Natural killer cell (primary cell): ENCODE measurements around the gene POLR2B. TPM values are rescaled to one million over a fixed set of nuclear protein-coding genes. Genes with fewer than 3 reads are reported as not detected.

Experiments used
- ATAC-seq, 3 donors: fragments of 150-1000 bp in 2 of 3; fragments of 200-7000 bp in 1 of 3; cut with Tn5 transposase; 1 replicate in 1 of 3; 2 replicates in 2 of 3; pipeline ENCODE4 v1.10.0; 2021; ENCODE audit warnings: mild to moderate bottlenecking in 2 of 3, moderate library complexity in 2 of 3
- DNase-seq, 2 donors: peaks; one replicate each; pipeline versions ENCODE4 v3.0.0 to v3.0.0-alpha.2; 2013 to 2021; ENCODE audit warnings: mixed read lengths in 1 of 2
- H3K27ac ChIP-seq: one replicate; pipeline ENCODE4 v1.5.1; 2013; ENCODE audit warnings: mild to moderate bottlenecking, low read length
- H3K27me3 ChIP-seq: one replicate; pipeline ENCODE4 v1.6.1; 2013; ENCODE audit warnings: low read length; ENCODE audit not compliant: control insufficient read depth, insufficient read depth
- H3K36me3 ChIP-seq: one replicate; pipeline ENCODE4 v1.6.1; 2013; ENCODE audit warnings: low read length; ENCODE audit not compliant: control insufficient read depth, insufficient read depth
- H3K4me1 ChIP-seq: one replicate; pipeline ENCODE4 v1.6.1; 2013; ENCODE audit warnings: low read length; ENCODE audit not compliant: control insufficient read depth, insufficient read depth
- H3K4me3 ChIP-seq: one replicate; pipeline ENCODE4 v1.5.1; 2013; ENCODE audit warnings: low read length
- H3K9me3 ChIP-seq: one replicate; pipeline ENCODE4 v1.6.1; 2013; ENCODE audit warnings: low read length; ENCODE audit not compliant: control insufficient read depth, insufficient read depth
- H3K27ac Mint-ChIP-seq, 2 donors: one replicate each; pipeline ENCODE4 v1.8.0; 2022; ENCODE audit warnings: mild to moderate bottlenecking in 2 of 2, mixed read lengths in 2 of 2, moderate library complexity in 1 of 2
- H3K27me3 Mint-ChIP-seq, 2 donors: one replicate each; pipeline ENCODE4 v1.8.0; 2022; ENCODE audit warnings: low read depth in 2 of 2, mixed read lengths in 2 of 2
- H3K36me3 Mint-ChIP-seq: one replicate; pipeline ENCODE4 v1.8.0; 2022; ENCODE audit warnings: mixed read lengths
- H3K4me1 Mint-ChIP-seq, 2 donors: one replicate each; pipeline ENCODE4 v1.8.0; 2022; ENCODE audit warnings: mixed read lengths in 2 of 2
- H3K4me3 Mint-ChIP-seq: one replicate; pipeline ENCODE4 v1.8.0; 2022; ENCODE audit warnings: mild to moderate bottlenecking, moderate library complexity, mixed read lengths
- H3K9me3 Mint-ChIP-seq, 2 donors: one replicate each; pipeline ENCODE4 v1.8.0; 2022; ENCODE audit warnings: mixed read lengths in 2 of 2
- CTCF ChIP-seq: fragments of 200-600 bp; IDR thresholded peaks from one replicate; pipeline ENCODE4 v1.8.0; 2022; ENCODE audit warnings: antibody characterized with exemption
- WGBS: methylation state at CpG from one replicate; pipeline ENCODE4 v1.1.7; 2013; ENCODE audit warnings: missing lambda C conversion rate; ENCODE audit not compliant: insufficient coverage; 5-methylcytosine and 5-hydroxymethylcytosine counted together
- intact Hi-C: fragments of 100-400 bp; cut with micrococcal nuclease; formaldehyde crosslinking; loops from one replicate; pipeline ENCODE4 v1.14.2; 2022
- total RNA-seq, 4 donors: library from RNA; stranded (reverse); fragments of 120-200 nt in 1 of 4; gene quantifications; one replicate each; pipeline versions ENCODE4 v1.2.3 to v1.2.4, GENCODE V29; 2013 to 2022

The POLR2B gene
- total RNA-seq, 3 donors from 2014 or later (not counting 1 experiment from before 2014, with no cell fraction given), result 108 to 113 (median 110) TPM

DNA sequence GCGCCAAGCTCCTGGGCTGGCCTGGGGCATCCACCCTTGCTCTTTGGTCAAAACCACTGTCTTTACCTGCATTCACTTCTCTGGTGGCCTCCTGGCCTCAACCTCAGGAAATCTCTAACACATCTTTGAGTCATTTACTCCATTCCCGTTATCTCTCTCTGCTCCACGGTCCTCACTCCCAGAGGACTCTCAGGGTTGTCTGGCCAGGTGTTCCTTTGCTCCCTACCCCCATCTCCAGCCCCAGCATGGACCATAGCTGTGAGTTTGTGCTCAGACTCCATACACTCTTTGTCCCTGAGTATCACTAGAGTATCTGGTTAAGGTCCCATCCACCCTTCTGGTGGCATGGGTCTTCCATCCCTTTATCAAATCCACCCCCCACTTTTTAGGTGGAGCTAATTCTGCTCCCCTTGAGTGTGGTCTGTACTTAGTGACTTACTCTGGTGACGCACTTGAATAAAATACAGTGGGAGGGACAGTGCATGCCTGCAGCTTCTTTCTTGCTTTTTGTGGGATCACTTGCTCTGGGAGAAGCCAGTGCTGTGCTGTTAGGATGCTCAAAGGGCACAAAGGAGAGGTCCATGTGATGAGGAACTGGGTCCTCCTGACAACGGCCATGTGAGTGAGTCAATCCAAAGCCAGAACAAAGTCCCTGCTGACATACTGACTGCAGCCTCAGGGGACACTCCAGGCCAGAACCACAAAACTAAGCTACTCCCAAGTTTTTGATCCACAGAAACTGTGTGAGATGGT is 87.2 kb downstream of the POLR2B start:
- no peaks in the 10 kb centered on the region for H3K27me3 Mint-ChIP-seq
- H3K27ac Mint-ChIP-seq, result peak overlapping the region in 1 of 2 donors; percentile 40
- H3K4me1 Mint-ChIP-seq, result peaks cover 46 to 55% of the 10 kb centered on the region in 2 donors
- no peaks in the 10 kb centered on the region for H3K27me3 ChIP-seq
- H3K36me3 Mint-ChIP-seq, result no peaks in the 10 kb centered on the region
- H3K4me1 ChIP-seq, result no peaks in the 10 kb centered on the region
- no peak overlapping the region for H3K27ac ChIP-seq
- H3K9me3 ChIP-seq, result no peaks in the 10 kb centered on the region
- TF ChIP-seq CTCF, result no peak
- WGBS, result 88% methylated on average over 5 of the region's 5 CpGs
- DNase-seq (no peak), ATAC-seq (no peak)
- no peaks in the 10 kb centered on the region for H3K36me3 ChIP-seq
- H3K9me3 Mint-ChIP-seq, result no peaks in the 10 kb centered on the region
- H3K4me3 Mint-ChIP-seq, result no peak overlapping the region
- intact Hi-C loops, result no loop called here
- H3K4me3 ChIP-seq, result no peak overlapping the region

DNA sequence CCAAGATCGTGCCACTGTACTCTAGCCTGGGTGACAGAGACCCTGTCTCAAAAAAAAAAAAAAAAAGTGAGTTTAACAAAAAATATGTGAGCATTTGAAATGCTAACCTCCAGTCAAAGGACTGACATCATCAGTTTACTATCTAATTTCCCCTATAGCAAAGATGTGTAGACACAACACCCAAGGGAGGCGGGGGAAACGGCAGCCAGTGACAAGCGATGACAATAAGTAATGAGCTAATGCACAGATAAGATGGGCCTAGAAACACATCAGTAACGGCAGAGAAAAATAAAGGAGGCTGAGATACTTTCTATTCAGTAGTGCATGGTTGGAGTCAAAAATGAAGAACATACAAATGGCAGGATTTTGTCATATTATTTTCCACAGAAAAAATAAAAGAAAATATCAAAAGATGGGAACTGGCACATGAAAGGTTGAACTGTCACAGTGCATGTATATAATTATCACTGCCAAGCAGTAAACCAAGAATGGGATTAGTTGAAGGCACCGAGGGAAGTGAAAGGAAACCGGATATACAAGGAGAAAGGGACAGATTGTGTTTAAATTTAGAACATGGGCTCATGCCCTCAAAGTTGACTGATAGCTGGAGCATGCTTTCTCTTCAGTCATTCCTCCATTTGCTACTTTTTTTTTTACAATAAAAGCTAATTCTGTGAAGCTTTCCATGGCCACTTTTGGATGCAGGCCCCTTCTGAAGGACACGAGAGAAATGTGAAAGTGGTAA is 89.7 kb downstream of the POLR2B start:
- no peaks in the 10 kb centered on the region for H3K36me3 Mint-ChIP-seq
- no peak for TF ChIP-seq CTCF
- intact Hi-C loops, result no loop called here
- H3K9me3 Mint-ChIP-seq, result no peaks in the 10 kb centered on the region
- WGBS, result 83% methylated on average over 8 of the region's 8 CpGs
- Histone ChIP-seq H3K27me3 (no peaks in the 10 kb centered on the region), H3K27ac (no peak overlapping the region), H3K4me3 (no peak overlapping the region), H3K4me1 (no peaks in the 10 kb centered on the region), H3K9me3 (no peaks in the 10 kb centered on the region), H3K36me3 (no peaks in the 10 kb centered on the region)
- peaks cover 62 to 71% of the 10 kb centered on the region in 2 donors for H3K4me1 Mint-ChIP-seq
- H3K4me3 Mint-ChIP-seq, result no peak overlapping the region
- H3K27me3 Mint-ChIP-seq, result no peaks in the 10 kb centered on the region
- no peak for ATAC-seq
- DNase-seq, result no peak
- H3K27ac Mint-ChIP-seq, result peak overlapping the region; percentile 3 to 63

DNA sequence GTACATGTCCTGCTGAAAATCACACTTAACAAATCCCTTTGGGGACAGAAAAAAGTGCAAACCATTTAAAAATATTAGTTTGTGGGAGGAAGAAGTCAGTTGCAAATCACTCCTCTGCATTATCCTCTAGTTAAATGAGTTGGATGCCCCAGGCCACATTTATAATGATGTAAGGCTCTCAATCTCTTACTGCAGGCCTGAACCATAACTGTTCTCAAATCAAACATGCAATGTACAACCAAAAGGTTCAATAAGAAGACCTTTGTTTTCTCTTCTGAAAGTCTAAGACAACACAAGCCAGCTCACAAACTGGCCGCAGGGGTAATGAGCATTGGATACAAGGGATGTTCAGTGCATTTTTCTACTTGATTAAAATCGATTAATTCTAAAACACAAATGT is 91.8 kb downstream of the POLR2B start:
- Histone ChIP-seq H3K4me3 (no peak overlapping the region), H3K27ac (no peak overlapping the region), H3K9me3 (no peaks in the 10 kb centered on the region), H3K36me3 (no peaks in the 10 kb centered on the region), H3K4me1 (no peaks in the 10 kb centered on the region), H3K27me3 (no peaks in the 10 kb centered on the region)
- peaks cover 80% of the 10 kb centered on the region in 2 donors for H3K4me1 Mint-ChIP-seq
- intact Hi-C loops, result loop anchor here (5.0 kb wide), 1 partner anchor 37 kb away; no protein-coding TSS in a partner anchor
- H3K9me3 Mint-ChIP-seq, result no peaks in the 10 kb centered on the region
- no peaks in the 10 kb centered on the region for H3K27me3 Mint-ChIP-seq
- no peak for TF ChIP-seq CTCF
- DNase-seq (no peak), ATAC-seq (no peak)
- 90% methylated on average over 2 of the region's 2 CpGs for WGBS
- H3K27ac Mint-ChIP-seq, result peak overlapping the region; percentile 56 to 73
- H3K36me3 Mint-ChIP-seq, result no peaks in the 10 kb centered on the region
- no peak overlapping the region for H3K4me3 Mint-ChIP-seq
